Hippocampal formation (tissue), 2 donors: ENCODE results near the gene WIPF3.

Experiments
- DNase-seq, 2 donors: peaks; one replicate each; lab custom pipeline; 2025; lab: John Stamatoyannopoulos, UW

The WIPF3 gene

GRCh38 chr7:29915481-29916215, 109.3 kb downstream of the WIPF3 start:
- DNase-seq: no peak

GRCh38 chr7:29917641-29918040, 111.3 kb downstream of the WIPF3 start:
- no peak for DNase-seq

GRCh38 chr7:29918850-29919249, 112.5 kb downstream of the WIPF3 start:
- no peak for DNase-seq

DNA sequence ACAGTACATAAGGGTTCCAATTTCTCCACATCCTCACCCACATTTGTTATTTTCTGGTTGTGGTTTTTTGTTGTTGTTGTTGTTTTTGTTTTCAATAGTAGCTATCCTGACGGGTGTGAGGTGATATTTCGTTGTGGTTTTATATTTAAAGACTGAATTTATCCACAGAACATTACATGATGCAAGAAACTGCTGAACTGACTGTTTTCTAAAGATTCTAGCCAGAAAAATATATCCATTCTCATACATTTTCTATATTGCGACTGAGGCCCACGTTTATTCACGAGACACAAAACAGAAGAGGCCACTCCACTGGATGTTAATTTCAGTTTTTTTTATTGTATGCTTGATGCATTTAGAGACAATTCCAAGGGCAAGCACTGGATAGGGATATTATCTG, 113.5 kb downstream of the WIPF3 start:
- no peak for DNase-seq

DNA sequence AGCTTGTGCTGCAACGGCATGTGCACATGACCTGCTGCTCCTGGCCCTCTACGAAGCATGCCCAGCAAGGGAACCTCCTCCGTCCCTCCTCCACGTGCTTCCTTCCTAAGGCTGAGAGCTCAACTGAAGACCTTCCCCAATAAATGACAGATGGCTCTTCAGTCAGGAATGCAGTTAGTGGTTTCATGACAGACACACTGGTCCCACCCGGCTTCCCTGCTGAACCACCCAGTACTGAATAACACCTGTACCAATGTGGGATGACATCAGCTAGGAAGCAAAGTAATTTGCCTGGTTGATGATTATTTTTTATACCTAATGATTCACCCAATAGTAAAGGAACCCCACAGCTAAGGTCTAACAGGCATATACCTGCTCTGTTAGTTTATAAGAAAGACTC, 114.2 kb downstream of the WIPF3 start:
- no peak for DNase-seq

GRCh38 chr7:29921404-29922010, 115.2 kb downstream of the WIPF3 start:
- DNase-seq: peak; percentile 8 to 58

GRCh38 chr7:29922921-29923700, 116.8 kb downstream of the WIPF3 start:
- peak in 1 of 2 donors; percentile 23 for DNase-seq

DNA sequence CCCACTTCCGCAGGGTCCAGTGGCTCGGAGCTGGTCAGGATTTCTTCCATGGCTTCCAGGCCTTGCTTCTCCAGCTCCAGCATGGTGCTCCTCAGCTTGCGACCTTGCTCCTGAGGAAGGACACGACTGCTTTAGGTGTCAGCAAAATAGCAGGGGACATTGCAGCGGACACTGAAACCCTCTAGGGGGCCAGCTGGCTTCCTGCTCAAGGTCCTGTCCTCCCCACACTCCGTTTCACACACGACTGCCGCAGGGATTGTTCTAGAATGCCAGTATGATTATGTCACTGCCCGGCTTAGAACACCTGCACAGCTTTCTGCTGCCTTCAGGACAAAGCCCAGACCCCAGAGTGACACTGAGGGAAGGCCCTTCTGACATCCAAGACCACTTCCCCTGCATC, 117.7 kb downstream of the WIPF3 start:
- no peak for DNase-seq

- no peak for DNase-seq
Measured at GRCh38 chr7:29924684-29925083, 118.4 kb downstream of the WIPF3 start.

DNA sequence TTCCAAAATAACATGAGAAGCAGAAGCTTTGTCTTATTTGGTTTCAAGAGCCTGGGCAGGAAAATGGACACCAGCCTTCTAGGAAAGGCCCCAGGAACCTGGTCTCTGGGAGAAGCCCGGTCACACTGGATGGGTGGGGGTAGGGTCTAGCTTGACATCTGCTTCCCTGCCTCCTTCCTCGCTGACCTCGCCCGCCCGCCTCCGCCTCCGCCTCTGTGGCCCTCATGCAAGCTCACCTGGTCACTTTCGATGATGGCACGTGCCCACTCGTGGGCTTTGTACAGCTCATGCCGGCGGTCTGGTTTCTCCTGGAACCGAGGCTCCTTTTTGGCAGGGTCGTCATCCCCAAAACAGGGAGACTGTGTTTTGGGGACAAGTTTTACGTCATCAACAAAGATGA, 119.9 kb downstream of the WIPF3 start:
- no peak for DNase-seq

GRCh38 chr7:29926741-29927140, 120.4 kb downstream of the WIPF3 start:
- DNase-seq: peak in 1 of 2 donors; percentile 47

- DNase-seq: no peak
Measured at GRCh38 chr7:29929018-29929807, 122.9 kb downstream of the WIPF3 start.

GRCh38 chr7:29935111-29935510, 128.8 kb downstream of the WIPF3 start:
- DNase-seq: no peak

- DNase-seq: no peak
Measured at GRCh38 chr7:29937132-29937531, 130.8 kb downstream of the WIPF3 start.

GRCh38 chr7:29940199-29940598, 133.9 kb downstream of the WIPF3 start:
- no peak for DNase-seq

GRCh38 chr7:29945259-29945809, 139.0 kb downstream of the WIPF3 start:
- no peak for DNase-seq

DNA sequence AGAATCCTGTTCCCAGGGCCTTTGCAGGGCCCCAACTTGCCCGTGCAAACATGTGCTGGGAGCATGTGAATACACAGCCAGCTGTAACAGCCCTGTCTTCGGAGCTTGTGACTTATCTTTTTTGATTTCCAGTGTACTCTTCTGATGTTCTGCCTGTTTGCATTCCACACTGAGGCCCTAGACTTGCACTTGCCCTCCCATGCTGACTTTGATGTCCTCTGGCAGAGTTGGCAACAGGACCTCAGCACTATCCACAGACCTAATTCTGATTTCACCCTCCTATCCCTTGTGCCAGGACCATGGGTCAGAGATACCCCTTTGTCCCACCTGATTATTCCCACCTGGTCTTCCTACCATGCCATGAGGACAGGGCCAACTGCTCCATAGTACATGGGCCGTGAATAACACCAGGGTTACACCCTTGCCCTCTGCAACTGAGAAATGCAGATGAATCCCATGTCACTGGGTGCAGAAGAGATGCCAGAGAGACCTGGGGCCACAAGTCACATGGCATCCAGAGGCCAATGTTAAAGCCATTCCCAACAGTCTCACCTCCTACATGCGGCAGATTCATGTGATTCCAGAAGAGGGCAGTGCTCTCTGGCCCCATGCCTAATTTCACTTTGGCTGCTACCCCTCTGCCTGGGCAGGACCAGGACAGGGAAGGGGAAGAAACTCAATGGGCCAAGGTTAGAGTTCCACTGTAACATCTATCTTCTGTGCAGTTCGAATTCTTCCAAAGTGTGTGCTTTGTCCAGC, 140.3 kb downstream of the WIPF3 start:
- peak in 1 of 2 donors; percentile 13 for DNase-seq

DNA sequence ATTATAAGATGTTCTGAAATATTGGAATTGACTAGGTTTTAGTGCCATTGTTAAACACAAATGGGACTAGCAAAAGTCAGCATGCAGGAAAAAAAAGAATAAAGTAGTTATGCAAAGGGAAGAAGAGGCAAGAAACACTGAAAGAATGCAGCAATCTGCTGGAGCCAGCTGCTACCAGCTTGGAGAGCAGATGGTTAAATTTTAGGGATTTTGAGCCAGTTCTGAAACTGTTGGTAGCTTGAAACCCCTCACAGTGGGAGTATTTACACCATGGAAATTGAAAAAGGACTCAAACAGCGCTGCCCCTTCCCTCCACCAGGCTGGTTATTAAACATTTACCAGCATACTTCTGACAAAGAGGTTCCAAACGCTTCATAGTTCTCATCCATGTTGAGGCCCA, 142.3 kb downstream of the WIPF3 start:
- DNase-seq: no peak

GRCh38 chr7:29950480-29950879, 144.2 kb downstream of the WIPF3 start:
- no peak for DNase-seq

- DNase-seq: no peak
Measured at GRCh38 chr7:29951206-29951605, 144.9 kb downstream of the WIPF3 start.

GRCh38 chr7:29953726-29954347, 147.5 kb downstream of the WIPF3 start:
- no peak for DNase-seq
